GM18870 (cell line): ENCODE data around the gene XPC.

ENCODE experiments used
- ATAC-seq: cut with Tn5 transposase; IDR thresholded peaks from one replicate; pipeline ENCODE4 v1.9.1; 2021; ENCODE audit warnings: moderate library complexity; ENCODE audit not compliant: unreplicated experiment

XPC gene

GRCh38 chr3:14208168-14208567 lies 29.8 kb upstream of the XPC start:
- no peak for ATAC-seq

- ATAC-seq = no peak
These were observed 28.3 kb upstream of the XPC start for GRCh38 chr3:14206548-14207177.

- ATAC-seq = no peak
These were observed 26.3 kb upstream of the XPC start for GRCh38 chr3:14204515-14205284.

- no peak for ATAC-seq
These were observed 25.2 kb upstream of the XPC start for GRCh38 chr3:14203521-14204079.

GRCh38 chr3:14202874-14203520 lies 24.6 kb upstream of the XPC start:
- ATAC-seq = no peak

- ATAC-seq = no peak
These were observed 23.7 kb upstream of the XPC start for GRCh38 chr3:14201940-14202684.

- ATAC-seq = no peak
These were observed 22.4 kb upstream of the XPC start for GRCh38 chr3:14200841-14201240.

- ATAC-seq = no peak
These were observed 21.9 kb upstream of the XPC start for GRCh38 chr3:14200276-14200675.

GRCh38 chr3:14199641-14200040 lies 21.2 kb upstream of the XPC start:
- ATAC-seq = no peak

GRCh38 chr3:14194865-14195264 lies 16.5 kb upstream of the XPC start:
- ATAC-seq = no peak

- ATAC-seq = no peak
These were observed 9.8 kb upstream of the XPC start for GRCh38 chr3:14188041-14188754.

GRCh38 chr3:14186854-14187458 lies 8.6 kb upstream of the XPC start:
- no peak for ATAC-seq

GRCh38 chr3:14183015-14183577 lies 4.7 kb upstream of the XPC start:
- no peak for ATAC-seq

GRCh38 chr3:14181253-14181652 lies 2.9 kb upstream of the XPC start:
- ATAC-seq = no peak

GRCh38 chr3:14179795-14180194 lies 1.4 kb upstream of the XPC start:
- ATAC-seq = no peak

GRCh38 chr3:14179114-14179465 lies 689 bp upstream of the XPC start:
- no peak for ATAC-seq

GRCh38 chr3:14177580-14178246 lies 688 bp downstream of the XPC start:
- peak; percentile 5 for ATAC-seq

- no peak for ATAC-seq
These were observed 2.9 kb downstream of the XPC start for GRCh38 chr3:14175383-14176037.

- ATAC-seq = no peak
These were observed 3.9 kb downstream of the XPC start for GRCh38 chr3:14174483-14174882.
